Measurements from ENCODE around the gene TRIM74. TPM values are rescaled to one million over a fixed set of nuclear protein-coding genes. Genes with fewer than 3 reads are reported as not detected.
"Not testable (repeated sequence)": the region's sequence is repeated elsewhere in the genome, so short reads cannot be mapped to it uniquely, and the experiment has no call there.

TRIM74 gene
- total RNA-seq, 1 donor from 2014 or later: not detected

DNA sequence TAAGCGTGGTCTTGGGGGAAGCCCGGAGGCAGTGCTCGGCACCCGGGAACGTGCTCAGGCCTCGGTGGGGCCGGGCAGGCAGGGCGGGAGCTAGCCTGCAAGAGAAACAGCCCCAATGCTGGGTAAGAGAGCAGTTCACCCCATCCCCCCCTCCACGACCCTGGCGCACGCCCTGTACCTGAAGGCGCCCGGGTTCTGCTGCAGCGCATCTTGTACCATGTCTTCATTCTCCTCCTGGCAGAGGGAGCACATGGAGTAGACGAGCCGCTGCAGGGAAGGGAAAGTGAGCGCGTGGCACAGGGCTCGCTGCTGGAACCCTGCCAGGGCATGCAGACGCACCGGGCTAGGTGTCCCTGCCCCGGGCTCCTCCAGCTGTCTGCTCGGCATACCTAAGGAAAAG lies 20.6 kb downstream of the TRIM74 start:
- H3K4me3 ChIP-seq; DNase-seq; H3K4me1 ChIP-seq; H3K27ac ChIP-seq (replicated peaks); H3K9me3 ChIP-seq (replicated peaks); H3K27me3 ChIP-seq (ENCODE audit: low read depth); intact Hi-C loops (cut with micrococcal nuclease): not testable (repeated sequence)
- H3K36me3 ChIP-seq: peaks cover 17% of the 10 kb centered on the region

DNA sequence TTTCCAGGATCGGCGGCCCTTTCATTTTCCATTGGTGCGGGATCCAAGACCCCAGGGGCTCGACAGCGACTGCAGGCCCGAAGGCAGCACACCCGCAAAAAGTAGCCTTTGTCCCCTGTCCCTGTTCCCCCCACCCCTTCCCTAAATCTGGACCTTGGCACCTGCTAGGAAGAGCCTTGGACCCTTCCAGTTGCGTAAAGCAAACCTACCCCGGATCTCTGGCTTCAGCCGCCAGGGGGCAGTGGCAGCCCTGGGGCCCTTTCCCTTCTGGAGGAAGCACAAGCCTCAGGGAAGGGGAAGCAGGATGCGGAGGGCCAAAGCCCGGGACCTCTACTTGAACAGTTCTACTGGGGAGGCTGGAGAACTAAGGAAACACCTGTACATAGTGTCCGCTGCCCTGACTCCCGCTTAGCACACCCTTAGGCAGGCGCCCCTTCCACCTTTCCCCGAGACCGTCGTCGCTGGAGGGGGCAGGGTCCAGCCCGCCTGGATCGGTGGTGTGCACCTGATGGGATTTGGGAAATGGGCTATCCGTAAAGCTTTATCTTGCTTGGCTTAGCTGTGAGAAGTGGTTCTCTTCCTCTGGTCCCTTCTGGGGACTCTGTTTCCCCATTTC lies 23.0 kb downstream of the TRIM74 start:
- H3K4me1 ChIP-seq; intact Hi-C loops (cut with micrococcal nuclease); H3K4me3 ChIP-seq; H3K9me3 ChIP-seq (replicated peaks); H3K27ac ChIP-seq (replicated peaks); DNase-seq; H3K27me3 ChIP-seq (ENCODE audit: low read depth): not testable (repeated sequence)
- TF ChIP-seq, protein P1, sequence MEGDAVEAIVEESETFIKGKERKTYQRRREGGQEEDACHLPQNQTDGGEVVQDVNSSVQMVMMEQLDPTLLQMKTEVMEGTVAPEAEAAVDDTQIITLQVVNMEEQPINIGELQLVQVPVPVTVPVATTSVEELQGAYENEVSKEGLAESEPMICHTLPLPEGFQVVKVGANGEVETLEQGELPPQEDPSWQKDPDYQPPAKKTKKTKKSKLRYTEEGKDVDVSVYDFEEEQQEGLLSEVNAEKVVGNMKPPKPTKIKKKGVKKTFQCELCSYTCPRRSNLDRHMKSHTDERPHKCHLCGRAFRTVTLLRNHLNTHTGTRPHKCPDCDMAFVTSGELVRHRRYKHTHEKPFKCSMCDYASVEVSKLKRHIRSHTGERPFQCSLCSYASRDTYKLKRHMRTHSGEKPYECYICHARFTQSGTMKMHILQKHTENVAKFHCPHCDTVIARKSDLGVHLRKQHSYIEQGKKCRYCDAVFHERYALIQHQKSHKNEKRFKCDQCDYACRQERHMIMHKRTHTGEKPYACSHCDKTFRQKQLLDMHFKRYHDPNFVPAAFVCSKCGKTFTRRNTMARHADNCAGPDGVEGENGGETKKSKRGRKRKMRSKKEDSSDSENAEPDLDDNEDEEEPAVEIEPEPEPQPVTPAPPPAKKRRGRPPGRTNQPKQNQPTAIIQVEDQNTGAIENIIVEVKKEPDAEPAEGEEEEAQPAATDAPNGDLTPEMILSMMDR (IDR thresholded peaks at IDR 0.05; ENCODE audit: borderline replicate concordance): peak; percentile 42
- peaks cover 21% of the 10 kb centered on the region for H3K36me3 ChIP-seq

DNA sequence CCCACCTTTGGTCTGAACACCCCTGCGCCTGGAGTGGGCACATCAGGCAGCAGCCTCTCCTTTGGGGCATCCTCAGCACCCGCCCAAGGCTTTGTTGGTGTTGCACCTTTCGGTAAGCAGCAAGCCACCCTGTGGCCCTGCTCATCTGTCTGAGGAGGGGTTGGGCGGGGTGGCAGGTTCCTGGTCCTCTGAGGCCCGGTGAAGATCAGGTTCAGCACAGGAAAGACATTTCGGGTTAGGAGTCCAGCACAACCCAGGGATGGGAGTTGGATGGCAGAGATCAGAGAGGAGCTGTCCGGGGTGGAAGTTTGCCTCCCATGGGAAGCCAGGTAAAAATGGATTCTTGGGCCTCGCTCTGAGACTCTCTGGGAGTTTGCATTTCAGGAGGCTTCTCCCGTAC lies 23.7 kb downstream of the TRIM74 start:
- H3K9me3 ChIP-seq (replicated peaks); H3K27ac ChIP-seq (replicated peaks); H3K4me1 ChIP-seq; H3K27me3 ChIP-seq (ENCODE audit: low read depth); H3K4me3 ChIP-seq; DNase-seq; intact Hi-C loops (cut with micrococcal nuclease): not testable (repeated sequence)
- peaks cover 21% of the 10 kb centered on the region for H3K36me3 ChIP-seq

DNA sequence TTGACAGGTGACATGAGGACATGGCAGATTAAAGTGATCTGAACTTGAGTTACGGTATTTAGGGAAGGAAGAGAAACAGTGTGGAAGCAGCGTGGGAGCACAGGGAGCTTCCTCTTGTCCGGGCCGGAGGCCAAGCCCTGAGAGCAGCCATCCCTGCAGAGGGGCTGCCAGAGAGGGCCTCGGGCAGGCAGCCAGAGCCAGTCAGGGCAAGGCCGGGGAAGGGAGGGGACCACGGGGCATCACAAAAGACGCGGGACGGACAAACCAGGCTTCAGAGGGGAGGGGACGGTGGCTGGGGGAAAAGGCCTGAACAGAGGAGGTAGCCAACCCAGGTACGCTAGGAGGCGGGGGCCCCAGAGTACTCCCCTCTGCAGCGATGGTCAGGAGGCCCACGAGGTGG lies 24.3 kb downstream of the TRIM74 start:
- H3K9me3 ChIP-seq (replicated peaks); H3K4me1 ChIP-seq; DNase-seq; H3K27ac ChIP-seq (replicated peaks); H3K27me3 ChIP-seq (ENCODE audit: low read depth); intact Hi-C loops (cut with micrococcal nuclease); H3K4me3 ChIP-seq: not testable (repeated sequence)
- peaks cover 21% of the 10 kb centered on the region for H3K36me3 ChIP-seq

DNA sequence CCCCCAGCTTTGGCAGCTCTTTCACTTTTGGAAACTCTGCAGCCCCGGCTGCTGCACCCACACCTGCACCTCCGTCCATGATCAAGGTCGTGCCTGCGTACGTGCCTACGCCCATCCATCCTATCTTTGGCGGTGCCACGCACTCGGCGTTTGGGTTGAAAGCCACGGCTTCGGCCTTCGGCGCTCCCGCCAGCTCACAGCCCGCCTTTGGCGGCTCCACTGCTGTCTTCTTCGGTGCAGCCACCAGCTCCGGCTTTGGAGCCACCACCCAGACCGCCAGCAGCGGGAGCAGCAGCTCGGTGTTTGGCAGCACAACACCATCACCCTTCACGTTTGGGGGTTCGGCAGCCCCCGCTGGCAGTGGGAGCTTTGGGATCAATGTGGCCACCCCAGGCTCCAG lies 26.3 kb downstream of the TRIM74 start:
- H3K27me3 ChIP-seq (ENCODE audit: low read depth); H3K27ac ChIP-seq (replicated peaks); H3K4me1 ChIP-seq; intact Hi-C loops (cut with micrococcal nuclease); DNase-seq; H3K9me3 ChIP-seq (replicated peaks); H3K4me3 ChIP-seq: not testable (repeated sequence)
- peaks cover 21% of the 10 kb centered on the region for H3K36me3 ChIP-seq

DNA sequence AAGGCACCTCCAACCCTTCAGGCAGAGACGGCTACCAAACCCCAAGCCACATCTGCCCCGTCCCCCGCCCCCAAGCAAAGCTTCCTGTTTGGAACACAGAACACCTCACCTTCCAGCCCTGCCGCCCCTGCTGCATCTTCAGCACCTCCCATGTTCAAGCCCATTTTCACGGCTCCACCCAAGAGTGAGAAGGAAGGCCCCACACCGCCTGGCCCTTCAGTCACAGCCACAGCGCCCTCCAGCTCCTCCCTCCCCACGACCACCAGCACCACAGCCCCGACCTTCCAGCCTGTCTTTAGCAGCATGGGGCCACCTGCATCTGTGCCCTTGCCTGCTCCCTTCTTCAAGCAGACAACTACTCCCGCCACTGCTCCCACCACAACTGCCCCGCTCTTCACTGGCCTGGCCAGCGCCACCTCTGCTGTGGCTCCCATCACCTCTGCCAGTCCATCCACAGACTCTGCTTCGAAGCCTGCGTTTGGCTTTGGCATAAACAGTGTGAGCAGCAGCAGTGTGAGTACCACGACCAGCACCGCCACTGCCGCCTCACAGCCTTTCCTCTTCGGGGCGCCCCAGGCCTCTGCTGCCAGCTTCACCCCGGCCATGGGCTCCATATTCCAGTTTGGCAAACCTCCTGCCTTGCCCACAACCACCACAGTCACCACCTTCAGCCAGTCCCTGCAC lies 27.1 kb downstream of the TRIM74 start:
- DNase-seq; intact Hi-C loops (cut with micrococcal nuclease); H3K27ac ChIP-seq (replicated peaks); H3K4me1 ChIP-seq; H3K9me3 ChIP-seq (replicated peaks); H3K27me3 ChIP-seq (ENCODE audit: low read depth); H3K4me3 ChIP-seq: not testable (repeated sequence)
- H3K36me3 ChIP-seq: peaks cover 25% of the 10 kb centered on the region

DNA sequence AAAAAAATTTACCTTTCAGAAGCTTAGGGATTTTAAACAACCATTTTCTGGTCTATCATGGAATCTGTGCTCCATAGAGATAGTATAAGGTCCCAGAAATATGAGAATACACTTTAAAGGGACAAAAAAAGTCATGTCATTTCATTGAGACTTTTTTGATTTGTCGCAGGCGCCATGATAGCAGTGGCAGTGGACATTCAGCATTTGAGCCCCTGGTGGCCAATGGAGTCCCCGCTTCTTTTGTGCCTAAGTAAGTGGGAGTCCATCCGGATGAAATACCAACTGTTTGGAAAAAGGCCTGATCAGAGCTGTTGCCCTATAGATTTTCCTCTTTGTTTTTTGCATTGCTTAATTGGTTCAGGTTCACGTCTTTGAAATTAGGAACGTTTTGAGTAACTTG lies 41.0 kb downstream of the TRIM74 start:
- Histone ChIP-seq H3K36me3 (peaks cover 56% of the 10 kb centered on the region), H3K4me1 (peaks cover 34% of the 10 kb centered on the region)
- DNase-seq; H3K27me3 ChIP-seq (ENCODE audit: low read depth); intact Hi-C loops (cut with micrococcal nuclease); H3K9me3 ChIP-seq (replicated peaks); H3K27ac ChIP-seq (replicated peaks); H3K4me3 ChIP-seq: not testable (repeated sequence)

DNA sequence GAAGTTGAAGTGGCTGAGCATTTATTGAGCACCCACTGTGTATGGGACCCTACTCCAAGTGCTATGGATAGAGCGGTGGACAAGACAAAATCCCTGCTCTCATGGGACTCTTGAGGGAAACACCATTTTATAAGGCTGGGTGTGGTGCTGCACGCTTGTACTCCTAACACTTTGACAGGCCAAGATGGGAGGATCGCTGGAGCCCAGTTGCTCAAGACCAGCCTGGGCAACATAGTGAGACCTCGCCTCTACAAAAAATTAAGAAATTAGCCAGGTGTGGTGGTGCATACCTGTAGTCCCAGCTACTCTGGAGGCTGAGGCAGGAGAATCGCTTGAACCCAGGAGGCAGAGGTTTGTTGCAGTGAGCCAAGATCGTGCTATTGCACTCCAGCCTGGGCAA lies 41.5 kb downstream of the TRIM74 start:
- not testable (repeated sequence) for H3K27me3 ChIP-seq (ENCODE audit: low read depth)
- H3K4me1 ChIP-seq: peaks cover 34% of the 10 kb centered on the region

DNA sequence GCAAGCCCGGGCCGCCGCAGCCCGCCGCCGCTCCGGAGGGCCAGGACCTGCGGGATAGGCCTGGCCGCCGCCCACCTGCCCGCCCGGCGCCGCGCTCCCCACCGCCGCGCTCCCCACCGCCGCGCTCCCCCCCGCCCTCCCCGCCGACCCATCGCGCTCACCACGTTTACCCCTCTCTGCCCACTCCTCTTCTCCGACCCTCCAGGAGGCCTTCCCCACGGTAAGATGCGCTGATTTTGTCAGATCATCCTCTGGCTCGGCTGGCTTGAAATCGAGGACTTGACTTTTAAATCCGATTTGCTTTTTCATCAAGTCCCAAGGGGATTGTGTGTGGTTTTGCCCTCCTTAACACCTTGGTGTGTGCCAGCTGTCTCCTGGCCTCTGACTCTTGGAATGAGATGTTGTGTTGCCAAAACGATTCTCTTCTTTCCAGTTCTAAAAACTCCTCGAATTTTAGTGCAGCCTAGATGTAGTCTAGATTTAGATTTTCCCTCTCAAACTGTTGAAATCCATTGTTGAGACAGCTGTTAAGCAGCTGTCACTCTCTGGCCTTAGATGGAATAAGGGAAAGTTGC lies 43.6 kb downstream of the TRIM74 start:
- intact Hi-C loops (cut with micrococcal nuclease): no loop called here
- TF ChIP-seq, protein P1 (IDR thresholded peaks at IDR 0.05; ENCODE audit: borderline replicate concordance): no peak
- peak overlapping the region; percentile 92 for H3K27ac ChIP-seq (replicated peaks)
- peak overlapping the region; percentile 81 for H3K4me3 ChIP-seq
- DNase-seq: no peak
- H3K4me1 ChIP-seq: peaks cover 34% of the 10 kb centered on the region
- no peaks in the 10 kb centered on the region for H3K9me3 ChIP-seq (replicated peaks)
- H3K36me3 ChIP-seq: peaks cover 41% of the 10 kb centered on the region
- H3K27me3 ChIP-seq (ENCODE audit: low read depth): no peaks in the 10 kb centered on the region

More for the DNA sequence above, 41.5 kb downstream of the TRIM74 start:
- peaks cover 56% of the 10 kb centered on the region for H3K36me3 ChIP-seq
- H3K27ac ChIP-seq (replicated peaks); H3K9me3 ChIP-seq (replicated peaks); H3K4me3 ChIP-seq; DNase-seq; intact Hi-C loops (cut with micrococcal nuclease): not testable (repeated sequence)
